Non-pigmented ciliary epithelial cell (primary cell): ENCODE results near the gene CDH12.
"Not testable (repeated sequence)": the region's sequence is repeated elsewhere in the genome, so short reads cannot be mapped to it uniquely, and the experiment has no call there.

Experiments
- DNase-seq: peaks from one replicate; pipeline ENCODE4 v3.0.0-alpha.2; 2010; ENCODE audit warnings: low read depth

CDH12 gene

GRCh38 chr5:22001097-22001496 lies 852.0 kb downstream of the CDH12 start:
- not testable (repeated sequence) for DNase-seq

- not testable (repeated sequence) for DNase-seq
Observed at GRCh38 chr5:21985799-21986198, 867.3 kb downstream of the CDH12 start.

- not testable (repeated sequence) for DNase-seq
Observed at GRCh38 chr5:21951571-21951970, 901.6 kb downstream of the CDH12 start.

GRCh38 chr5:21931116-21931515 lies 922.0 kb downstream of the CDH12 start:
- DNase-seq = no peak

- peak; percentile 9 for DNase-seq
Observed at GRCh38 chr5:21919414-21920022, 933.6 kb downstream of the CDH12 start.

- DNase-seq = no peak
Observed at GRCh38 chr5:21918451-21918850, 934.7 kb downstream of the CDH12 start.

GRCh38 chr5:21910731-21911130 lies 942.4 kb downstream of the CDH12 start:
- no peak for DNase-seq

- no peak for DNase-seq
Observed at GRCh38 chr5:21895766-21896350, 957.3 kb downstream of the CDH12 start.

- DNase-seq = no peak
Observed at GRCh38 chr5:21893161-21893560, 960.0 kb downstream of the CDH12 start.

- no peak for DNase-seq
Observed at GRCh38 chr5:21889581-21889980, 963.6 kb downstream of the CDH12 start.

GRCh38 chr5:21882074-21882745 lies 970.9 kb downstream of the CDH12 start:
- DNase-seq = no peak

- no peak for DNase-seq
Observed at GRCh38 chr5:21880164-21880563, 973.0 kb downstream of the CDH12 start.

- DNase-seq = no peak
Observed at GRCh38 chr5:21862986-21863385, 990.2 kb downstream of the CDH12 start.

GRCh38 chr5:21858441-21858840 lies 994.7 kb downstream of the CDH12 start:
- no peak for DNase-seq

GRCh38 chr5:21856987-21857386 lies 996.2 kb downstream of the CDH12 start:
- no peak for DNase-seq

- no peak for DNase-seq
Observed at GRCh38 chr5:21847300-21847699, 1005.8 kb downstream of the CDH12 start.

GRCh38 chr5:21844960-21845359 lies 1008.2 kb downstream of the CDH12 start:
- DNase-seq = no peak

- DNase-seq = no peak
Observed at GRCh38 chr5:21834863-21835262, 1018.3 kb downstream of the CDH12 start.

GRCh38 chr5:21831145-21831787 lies 1021.9 kb downstream of the CDH12 start:
- DNase-seq = no peak

- no peak for DNase-seq
Observed at GRCh38 chr5:21826884-21827283, 1026.3 kb downstream of the CDH12 start.

- no peak for DNase-seq
Observed at GRCh38 chr5:21823588-21823987, 1029.6 kb downstream of the CDH12 start.

- no peak for DNase-seq
Observed at GRCh38 chr5:21823076-21823574, 1030.0 kb downstream of the CDH12 start.

GRCh38 chr5:21820527-21820926 lies 1032.6 kb downstream of the CDH12 start:
- no peak for DNase-seq
